Measurements from ENCODE around the gene MMP20.
A peak's percentile ranks its signal among the peaks of the same experiment; 100 is the strongest.

Gene MMP20

DNA sequence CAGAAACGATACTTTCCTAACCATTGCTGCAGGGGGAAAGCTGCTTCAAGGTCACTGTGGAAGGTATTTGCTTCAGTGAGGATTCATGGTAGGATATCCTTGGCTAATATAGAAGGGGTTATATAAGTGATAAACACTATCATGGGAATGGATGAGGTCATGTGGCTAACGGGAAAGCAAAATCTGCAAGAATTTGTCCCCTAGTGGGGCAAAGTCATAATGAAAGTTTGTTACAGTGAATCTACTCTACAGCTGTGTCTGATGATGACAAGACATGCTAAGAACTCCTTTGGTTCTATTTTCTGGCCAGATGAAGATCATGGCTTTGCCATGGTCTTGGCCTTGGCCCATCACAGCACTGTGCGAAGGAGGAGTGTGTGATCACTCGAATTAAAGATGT is 13.8 kb downstream of the MMP20 start:
- no peaks in the 10 kb centered on the region for H3K36me3 ChIP-seq (ENCODE audit: insufficient read depth, low read length)
- H3F3A ChIP-seq (ENCODE audit: insufficient read depth, low read length): no peaks in the 10 kb centered on the region
- H4K20me1 ChIP-seq (ENCODE audit: insufficient read depth, low read length): no peaks in the 10 kb centered on the region
- H3K79me2 ChIP-seq (ENCODE audit: insufficient read depth, low read length): no peaks in the 10 kb centered on the region
- H3K9me3 ChIP-seq (ENCODE audit: low read length): no peaks in the 10 kb centered on the region
- no peaks in the 10 kb centered on the region for H3K27me3 ChIP-seq (ENCODE audit: insufficient read depth, low read length)
- TF ChIP-seq CTCF (IDR thresholded peaks at IDR 0.05; ENCODE audit: low read length) (peak; percentile 31; the same call in 1 of the 2 replicates), EZH2 (IDR thresholded peaks at IDR 0.05; ENCODE audit: borderline replicate concordance, low read length) (no peak)
- peaks cover 35% of the 10 kb centered on the region for H3K4me1 ChIP-seq (ENCODE audit: insufficient read depth, low read length, severe bottlenecking)
- no peak overlapping the region for H3K4me3 ChIP-seq (ENCODE audit: low read depth, low read length, poor library complexity, severe bottlenecking)
- H3K27ac ChIP-seq (ENCODE audit: low read depth, low read length, poor library complexity, severe bottlenecking): peak overlapping the region; percentile 50
- H3K9me2 ChIP-seq (ENCODE audit: low read depth, low read length): no peaks in the 10 kb centered on the region
- peak overlapping the region; percentile 31 for H3K4me2 ChIP-seq (ENCODE audit: low read length)
- no peak overlapping the region for H3K9ac ChIP-seq (ENCODE audit: low read length)
- peak overlapping the region; percentile 19; the same call in 1 of the 2 replicates for H2AFZ ChIP-seq (ENCODE audit: low read length)

GRCh38 chr11:102610200-102610599 is 14.9 kb downstream of the MMP20 start:
- Histone ChIP-seq H3K36me3 (ENCODE audit: insufficient read depth, low read length) (no peaks in the 10 kb centered on the region), H3K9ac (ENCODE audit: low read length) (no peak overlapping the region), H3K27ac (ENCODE audit: low read depth, low read length, poor library complexity, severe bottlenecking) (peak overlapping the region; percentile 50), H3K9me3 (ENCODE audit: low read length) (no peaks in the 10 kb centered on the region), H3K9me2 (ENCODE audit: low read depth, low read length) (no peaks in the 10 kb centered on the region), H3F3A (ENCODE audit: insufficient read depth, low read length) (no peaks in the 10 kb centered on the region), H4K20me1 (ENCODE audit: insufficient read depth, low read length) (no peaks in the 10 kb centered on the region), H3K27me3 (ENCODE audit: insufficient read depth, low read length) (no peaks in the 10 kb centered on the region), H3K79me2 (ENCODE audit: insufficient read depth, low read length) (no peaks in the 10 kb centered on the region), H3K4me3 (ENCODE audit: low read depth, low read length, poor library complexity, severe bottlenecking) (no peak overlapping the region), H3K4me1 (ENCODE audit: insufficient read depth, low read length, severe bottlenecking) (peaks cover 35% of the 10 kb centered on the region), H3K4me2 (ENCODE audit: low read length) (peak overlapping the region; percentile 31; the same call in 1 of the 2 replicates), H2AFZ (ENCODE audit: low read length) (0 out of 2 replicates have a peak overlapping the region, but pooled peaks have one; percentile 19)
- no peak for TF ChIP-seq CTCF (IDR thresholded peaks at IDR 0.05; ENCODE audit: low read length)
- TF ChIP-seq EZH2 (IDR thresholded peaks at IDR 0.05; ENCODE audit: borderline replicate concordance, low read length): no peak

DNA sequence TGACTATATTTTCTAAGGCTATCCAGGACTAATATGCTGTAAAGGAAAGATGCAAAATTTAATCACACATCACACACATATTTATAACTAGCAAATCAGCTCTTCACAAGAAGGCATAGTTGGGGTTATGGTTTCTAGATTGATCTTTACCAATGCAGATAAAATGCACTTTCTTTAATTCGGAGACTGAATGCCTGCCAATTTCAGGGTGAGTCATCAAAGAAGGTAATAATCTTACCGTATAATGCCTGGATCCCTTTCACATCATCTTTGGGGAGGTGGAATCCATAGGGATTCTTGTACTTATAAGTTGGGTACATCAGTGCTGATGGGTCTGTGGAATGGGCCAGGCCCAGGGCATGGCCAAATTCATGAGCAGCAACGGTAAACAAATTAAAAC is 16.4 kb downstream of the MMP20 start:
- Histone ChIP-seq H3K4me2 (ENCODE audit: low read length) (no peak overlapping the region), H3K9me2 (ENCODE audit: low read depth, low read length) (no peaks in the 10 kb centered on the region), H3K36me3 (ENCODE audit: insufficient read depth, low read length) (no peaks in the 10 kb centered on the region), H3K79me2 (ENCODE audit: insufficient read depth, low read length) (no peaks in the 10 kb centered on the region), H3F3A (ENCODE audit: insufficient read depth, low read length) (no peaks in the 10 kb centered on the region), H2AFZ (ENCODE audit: low read length) (no peak overlapping the region), H3K9me3 (ENCODE audit: low read length) (no peaks in the 10 kb centered on the region), H3K4me3 (ENCODE audit: low read depth, low read length, poor library complexity, severe bottlenecking) (no peak overlapping the region), H3K27me3 (ENCODE audit: insufficient read depth, low read length) (no peaks in the 10 kb centered on the region), H3K27ac (ENCODE audit: low read depth, low read length, poor library complexity, severe bottlenecking) (no peak overlapping the region), H3K4me1 (ENCODE audit: insufficient read depth, low read length, severe bottlenecking) (peaks cover 35% of the 10 kb centered on the region), H3K9ac (ENCODE audit: low read length) (no peak overlapping the region), H4K20me1 (ENCODE audit: insufficient read depth, low read length) (no peaks in the 10 kb centered on the region)
- TF ChIP-seq EZH2 (IDR thresholded peaks at IDR 0.05; ENCODE audit: borderline replicate concordance, low read length): no peak

DNA sequence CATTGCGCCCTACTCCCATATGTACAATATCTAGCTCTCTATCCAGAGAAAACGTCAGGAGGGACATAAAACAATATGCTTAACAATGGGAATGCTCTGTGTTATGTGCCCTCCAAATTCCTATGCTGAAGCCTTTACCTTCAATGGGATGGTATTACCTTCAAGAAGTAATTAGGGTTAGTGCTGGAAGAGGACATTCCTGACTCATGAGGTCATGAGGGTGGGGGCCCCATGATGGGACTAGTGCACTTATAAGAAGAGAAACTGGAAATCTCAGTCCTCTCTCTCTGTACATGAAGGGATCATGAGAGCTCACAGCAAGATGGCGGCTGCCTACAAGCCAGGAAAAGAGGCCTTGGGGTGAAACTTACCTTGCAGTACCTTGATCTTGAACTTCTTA is 20.3 kb downstream of the MMP20 start:
- Histone ChIP-seq H3K9ac (ENCODE audit: low read length) (no peak overlapping the region), H3K36me3 (ENCODE audit: insufficient read depth, low read length) (no peaks in the 10 kb centered on the region), H3K4me3 (ENCODE audit: low read depth, low read length, poor library complexity, severe bottlenecking) (no peak overlapping the region), H3F3A (ENCODE audit: insufficient read depth, low read length) (no peaks in the 10 kb centered on the region), H3K9me2 (ENCODE audit: low read depth, low read length) (no peaks in the 10 kb centered on the region), H3K27ac (ENCODE audit: low read depth, low read length, poor library complexity, severe bottlenecking) (no peak overlapping the region), H3K9me3 (ENCODE audit: low read length) (no peaks in the 10 kb centered on the region), H2AFZ (ENCODE audit: low read length) (no peak overlapping the region), H3K79me2 (ENCODE audit: insufficient read depth, low read length) (no peaks in the 10 kb centered on the region), H3K4me1 (ENCODE audit: insufficient read depth, low read length, severe bottlenecking) (peaks cover 3% of the 10 kb centered on the region), H4K20me1 (ENCODE audit: insufficient read depth, low read length) (no peaks in the 10 kb centered on the region), H3K4me2 (ENCODE audit: low read length) (no peak overlapping the region), H3K27me3 (ENCODE audit: insufficient read depth, low read length) (no peaks in the 10 kb centered on the region)
- no peak for TF ChIP-seq CTCF (IDR thresholded peaks at IDR 0.05; ENCODE audit: low read length)
- no peak for TF ChIP-seq EZH2 (IDR thresholded peaks at IDR 0.05; ENCODE audit: borderline replicate concordance, low read length)
